Mucosa of descending colon (tissue), 3 donors: ENCODE measurements around the gene ZRANB2. TPM values are rescaled to one million over a fixed set of nuclear protein-coding genes. Genes with fewer than 3 reads are reported as not detected.
A peak's percentile ranks its signal among the peaks of the same experiment; 100 is the strongest.

ENCODE experiments used
- ATAC-seq: fragments of 200-7000 bp; cut with Tn5 transposase; one replicate; pipeline ENCODE4 v1.9.1; 2020; ENCODE audit warnings: mild to moderate bottlenecking, moderate library complexity
- DNase-seq, 3 donors: peaks; one replicate each; pipeline ENCODE4 v3.0.0-alpha.2; 2020
- H3K36me3 ChIP-seq: fragments of 200-600 bp; one replicate; pipeline ENCODE4 v1.8.0; 2021; ENCODE audit warnings: low read depth, mild to moderate bottlenecking
- H3K4me1 ChIP-seq: fragments of 200-600 bp; one replicate; pipeline ENCODE4 v1.8.0; 2021; ENCODE audit warnings: low read depth, mild to moderate bottlenecking
- H3K4me3 ChIP-seq: fragments of 200-600 bp; one replicate; pipeline ENCODE4 v1.8.0; 2021; ENCODE audit warnings: mild to moderate bottlenecking
- H3K9me3 ChIP-seq: fragments of 200-600 bp; one replicate; pipeline ENCODE4 v1.8.0; 2021; ENCODE audit warnings: mild to moderate bottlenecking
- intact Hi-C, 2 donors: fragments of 100-400 bp; cut with DNase I in 1 of 2; cut with micrococcal nuclease in 1 of 2; formaldehyde crosslinking; loops; one replicate each; pipeline versions ENCODE4 v1.11.0 to v1.11.1; 2022; cut with DNase I, micrococcal nuclease
- total RNA-seq, 3 donors: library from RNA; stranded (reverse); fragmentation: NEBNext Ultra II Directional in 2 of 3; extraction: Animal tissue kit (Norgen Biotek cat#: 25700) in 2 of 3; gene quantifications; one replicate each; pipeline versions ENCODE4 v1.2.1 to v1.2.4, GENCODE V29; 2021 to 2023
- TF ChIP-seq, protein P1 (sequence below): fragments of 200-600 bp; IDR thresholded peaks from one replicate; pipeline ENCODE4 v1.8.0; 2022; ENCODE audit warnings: antibody characterized with exemption, mild to moderate bottlenecking
- donor health status: DM: no; HTN: no; CAD: no; lungs with moderate emphysema.
- donor health status: DM: no; HTN: no; CAD: no.
- donor health status: DM: no; HTN: yes; CAD: no.

ZRANB2 gene
- total RNA-seq, 3 donors from 2014 or later = 74.8 to 108 (median 94.9) TPM

DNA sequence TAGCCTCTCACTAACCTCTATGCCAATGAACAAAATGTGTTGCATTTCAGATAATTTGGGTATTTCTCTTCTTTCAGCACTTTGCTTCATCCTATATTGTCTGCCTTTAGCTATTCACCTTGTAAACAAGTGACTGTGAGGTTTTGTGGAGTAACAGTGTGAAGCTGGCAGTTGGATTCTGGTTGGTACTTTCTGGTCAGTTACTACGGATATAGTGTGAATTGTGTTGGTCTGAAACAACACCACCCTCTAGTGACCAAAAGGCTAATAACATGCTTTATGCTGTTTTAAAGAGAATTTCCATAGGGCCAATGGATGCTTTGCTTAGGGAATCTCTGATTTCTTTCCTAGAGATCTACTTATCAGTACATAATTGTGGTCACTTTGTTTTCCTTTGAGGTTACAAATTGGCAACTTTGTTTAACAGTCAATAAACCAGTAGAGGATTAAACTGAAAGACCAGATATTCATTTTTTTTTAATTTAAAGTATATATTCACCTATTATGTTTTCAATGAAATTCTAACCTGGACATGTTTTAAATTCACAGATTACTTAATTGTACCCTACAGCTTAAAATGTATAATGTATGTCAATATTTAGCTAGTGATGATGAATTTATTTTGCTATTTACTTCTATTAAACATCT, 30.8 kb downstream of the ZRANB2 start:
- Histone ChIP-seq H3K9me3 (no peaks in the 10 kb centered on the region), H3K36me3 (no peaks in the 10 kb centered on the region), H3K4me3 (no peak overlapping the region), H3K4me1 (peaks cover 4% of the 10 kb centered on the region)
- DNase-seq (peak in 1 of 3 donors; percentile 70), ATAC-seq (peak; percentile 73)
- intact Hi-C loops = loop anchor here (2.0 to 10.0 kb wide), 3 partner anchors 363 to 525 kb away; no protein-coding TSS in a partner anchor
- TF ChIP-seq, protein P1, sequence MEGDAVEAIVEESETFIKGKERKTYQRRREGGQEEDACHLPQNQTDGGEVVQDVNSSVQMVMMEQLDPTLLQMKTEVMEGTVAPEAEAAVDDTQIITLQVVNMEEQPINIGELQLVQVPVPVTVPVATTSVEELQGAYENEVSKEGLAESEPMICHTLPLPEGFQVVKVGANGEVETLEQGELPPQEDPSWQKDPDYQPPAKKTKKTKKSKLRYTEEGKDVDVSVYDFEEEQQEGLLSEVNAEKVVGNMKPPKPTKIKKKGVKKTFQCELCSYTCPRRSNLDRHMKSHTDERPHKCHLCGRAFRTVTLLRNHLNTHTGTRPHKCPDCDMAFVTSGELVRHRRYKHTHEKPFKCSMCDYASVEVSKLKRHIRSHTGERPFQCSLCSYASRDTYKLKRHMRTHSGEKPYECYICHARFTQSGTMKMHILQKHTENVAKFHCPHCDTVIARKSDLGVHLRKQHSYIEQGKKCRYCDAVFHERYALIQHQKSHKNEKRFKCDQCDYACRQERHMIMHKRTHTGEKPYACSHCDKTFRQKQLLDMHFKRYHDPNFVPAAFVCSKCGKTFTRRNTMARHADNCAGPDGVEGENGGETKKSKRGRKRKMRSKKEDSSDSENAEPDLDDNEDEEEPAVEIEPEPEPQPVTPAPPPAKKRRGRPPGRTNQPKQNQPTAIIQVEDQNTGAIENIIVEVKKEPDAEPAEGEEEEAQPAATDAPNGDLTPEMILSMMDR = peak; percentile 53

DNA sequence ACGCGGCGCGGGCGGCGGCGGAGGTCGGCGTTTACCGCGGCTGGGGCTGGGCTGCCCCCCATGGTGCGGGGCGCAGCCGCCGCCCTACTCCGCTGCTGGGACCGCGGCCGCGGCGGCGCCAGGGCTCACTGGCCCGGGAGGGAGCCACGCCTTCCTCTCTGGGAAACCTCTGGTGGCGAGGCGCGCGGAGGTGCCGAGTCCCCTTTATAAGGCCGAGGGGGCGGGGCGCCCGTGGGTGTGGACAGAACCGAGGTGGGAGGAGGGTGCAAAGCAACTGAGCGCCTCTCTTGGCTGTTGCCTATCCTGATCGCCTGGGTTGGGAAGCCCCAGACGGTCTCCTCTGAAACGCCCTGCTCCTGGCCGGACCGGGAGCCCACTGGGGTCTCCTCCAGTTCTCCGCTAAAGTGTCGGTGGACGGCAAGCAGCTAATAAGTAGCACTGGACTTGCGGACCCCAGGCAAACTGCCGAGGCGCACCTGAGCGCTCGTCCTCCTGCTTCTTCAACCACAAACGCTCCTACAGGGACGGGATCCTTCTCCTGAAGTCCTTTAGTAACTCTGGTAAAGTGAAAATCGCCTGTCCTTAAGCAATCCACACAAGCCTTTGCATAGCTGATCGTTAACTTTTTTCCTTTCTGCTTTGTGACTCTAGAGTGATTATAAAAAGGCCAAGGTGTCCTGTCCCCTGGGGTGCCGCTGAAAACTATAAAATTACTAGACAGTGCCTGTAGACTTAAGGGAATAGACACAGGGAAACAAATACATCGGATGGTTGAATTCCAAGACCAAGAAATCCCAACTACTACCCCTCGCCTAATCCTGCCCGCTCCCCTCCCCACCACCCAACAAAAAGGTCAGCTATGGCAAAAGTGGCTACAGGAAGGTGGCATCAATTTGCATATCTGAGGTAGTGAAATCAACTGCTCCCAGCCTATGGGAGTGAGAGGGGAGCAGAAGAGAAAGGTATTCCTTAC, 32.9 kb downstream of the ZRANB2 start, which contains the start of gene PTGER3:
TSS of gene PTGER3 (minus strand) at position 182 of the 973 bp plus-strand sequence. CDS start 239 bp downstream, outside the sequence.
- TF ChIP-seq, protein P1 = no peak
- Histone ChIP-seq H3K4me1 (peaks cover 4% of the 10 kb centered on the region), H3K36me3 (no peaks in the 10 kb centered on the region), H3K4me3 (no peak within 1 kb of the TSS), H3K9me3 (no peaks in the 10 kb centered on the region)
- ATAC-seq (peak; percentile 83), DNase-seq (peak; percentile 77 to 87 (median 79))
- intact Hi-C loops = loop anchor here (2.0 to 5.0 kb wide), 2 partner anchors 361 to 363 kb away; no protein-coding TSS in a partner anchor

DNA sequence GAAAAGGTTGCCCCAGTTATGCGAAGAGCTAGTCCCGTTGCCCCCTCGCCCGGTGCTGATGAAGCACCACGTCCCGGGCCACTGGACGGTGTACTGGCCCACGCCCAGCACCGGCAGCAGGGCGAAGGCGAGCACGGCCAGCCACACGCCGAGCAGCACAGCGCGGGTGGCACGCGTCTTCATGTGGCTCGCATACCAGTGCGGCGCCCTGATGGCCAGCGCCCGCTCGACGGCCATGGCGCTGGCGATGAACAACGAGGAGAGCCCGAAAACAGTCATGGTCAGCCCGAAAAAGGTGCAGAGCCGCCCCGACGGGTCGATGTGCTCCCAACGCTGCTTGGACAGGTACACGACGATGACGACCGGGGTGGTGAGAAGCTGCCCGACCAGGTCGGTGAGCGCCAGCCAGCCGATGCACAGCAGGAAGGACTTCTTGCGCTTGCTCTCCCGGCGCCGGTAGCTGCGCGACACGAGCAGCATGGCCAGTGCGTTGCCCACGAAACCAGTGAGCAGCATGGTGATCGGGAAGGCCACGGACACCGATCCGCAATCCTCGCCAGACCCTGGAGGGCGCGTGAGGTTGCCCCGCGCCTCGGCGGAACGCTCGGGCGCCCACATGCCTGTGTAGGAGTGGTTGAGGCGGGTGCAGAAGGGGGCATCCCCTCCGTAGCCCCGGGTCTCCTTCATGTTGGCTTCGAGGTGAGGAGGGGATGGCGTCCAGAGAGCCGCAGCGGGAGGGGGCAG, 33.8 kb downstream of the ZRANB2 start:
- Histone ChIP-seq H3K36me3 (no peaks in the 10 kb centered on the region), H3K4me3 (no peak overlapping the region), H3K4me1 (peaks cover 4% of the 10 kb centered on the region), H3K9me3 (no peaks in the 10 kb centered on the region)
- TF ChIP-seq, protein P1 = no peak
- intact Hi-C loops = loop anchor here in 1 of 2 donors (5.0 kb wide), 1 partner anchor 360 kb away; no protein-coding TSS in a partner anchor
- peak; percentile 10 to 49 (median 40) for DNase-seq
- peak; percentile 39 for ATAC-seq

DNA sequence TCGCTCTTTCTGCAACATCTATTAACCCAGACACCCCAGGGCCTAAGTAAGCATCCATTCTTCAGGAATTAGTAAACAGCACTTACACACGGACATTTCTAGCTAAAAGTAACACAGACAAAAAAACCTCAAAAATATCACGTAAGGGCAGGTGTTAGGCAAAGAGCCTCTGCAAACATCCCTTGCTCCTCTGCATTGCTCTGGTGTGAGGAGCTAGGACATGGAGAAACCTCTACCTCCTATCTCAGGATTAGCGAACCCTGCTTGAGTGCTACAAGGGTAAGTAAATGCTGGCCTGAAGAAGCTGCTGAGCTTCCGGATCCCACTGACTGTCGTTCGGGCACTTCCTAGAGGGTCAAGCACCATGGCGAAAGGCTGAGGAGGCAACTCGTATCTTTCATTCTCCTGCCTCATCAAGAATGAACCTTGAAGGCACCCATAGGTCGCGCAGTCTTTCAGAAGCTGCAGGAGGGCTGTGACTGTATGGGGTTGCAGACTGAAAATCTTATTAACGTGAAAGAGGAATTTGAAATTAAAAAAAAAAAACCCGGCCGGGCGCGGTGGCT, 35.3 kb downstream of the ZRANB2 start:
- intact Hi-C loops = loop anchor here in 1 of 2 donors (5.0 kb wide), 1 partner anchor 358 kb away; no protein-coding TSS in a partner anchor
- TF ChIP-seq, protein P1 = no peak
- Histone ChIP-seq H3K36me3 (no peaks in the 10 kb centered on the region), H3K4me1 (peaks cover 4% of the 10 kb centered on the region), H3K4me3 (no peak overlapping the region), H3K9me3 (no peaks in the 10 kb centered on the region)
- ATAC-seq = no peak
- DNase-seq = no peak

DNA sequence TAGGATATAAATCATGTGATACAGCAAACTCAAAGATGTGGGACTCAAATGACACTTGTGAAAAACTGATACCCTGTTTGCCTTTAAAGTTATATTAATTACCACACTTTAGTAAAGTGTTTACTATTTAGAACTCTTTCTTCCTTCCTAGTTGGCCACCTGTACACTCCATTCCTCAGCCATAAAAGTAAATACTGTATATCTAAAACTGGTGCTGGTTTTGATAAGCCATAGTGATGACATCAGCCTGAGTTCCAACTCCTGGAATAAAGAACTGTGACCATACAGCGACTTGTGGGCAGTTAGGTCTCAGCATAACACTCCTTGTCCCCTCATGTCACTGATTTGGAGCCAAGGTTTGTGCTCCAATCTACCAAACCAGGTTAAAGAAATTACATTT, 36.0 kb downstream of the ZRANB2 start:
- Histone ChIP-seq H3K4me1 (peaks cover 4% of the 10 kb centered on the region), H3K4me3 (no peak overlapping the region), H3K36me3 (no peaks in the 10 kb centered on the region), H3K9me3 (no peaks in the 10 kb centered on the region)
- TF ChIP-seq, protein P1 = no peak
- intact Hi-C loops = loop anchor here in 1 of 2 donors (5.0 kb wide), 1 partner anchor 358 kb away; no protein-coding TSS in a partner anchor
- DNase-seq (no peak), ATAC-seq (no peak)
